NCI-H187 (cell line): Measurements from ENCODE around the gene BICDL2.
A peak's percentile ranks its signal among the peaks of the same experiment; 100 is the strongest.

Experiments used
- DNase-seq, 2 experiments: peaks; one replicate each; lab custom pipeline; 2025; lab: John Stamatoyannopoulos, UW

BICDL2 gene

DNA sequence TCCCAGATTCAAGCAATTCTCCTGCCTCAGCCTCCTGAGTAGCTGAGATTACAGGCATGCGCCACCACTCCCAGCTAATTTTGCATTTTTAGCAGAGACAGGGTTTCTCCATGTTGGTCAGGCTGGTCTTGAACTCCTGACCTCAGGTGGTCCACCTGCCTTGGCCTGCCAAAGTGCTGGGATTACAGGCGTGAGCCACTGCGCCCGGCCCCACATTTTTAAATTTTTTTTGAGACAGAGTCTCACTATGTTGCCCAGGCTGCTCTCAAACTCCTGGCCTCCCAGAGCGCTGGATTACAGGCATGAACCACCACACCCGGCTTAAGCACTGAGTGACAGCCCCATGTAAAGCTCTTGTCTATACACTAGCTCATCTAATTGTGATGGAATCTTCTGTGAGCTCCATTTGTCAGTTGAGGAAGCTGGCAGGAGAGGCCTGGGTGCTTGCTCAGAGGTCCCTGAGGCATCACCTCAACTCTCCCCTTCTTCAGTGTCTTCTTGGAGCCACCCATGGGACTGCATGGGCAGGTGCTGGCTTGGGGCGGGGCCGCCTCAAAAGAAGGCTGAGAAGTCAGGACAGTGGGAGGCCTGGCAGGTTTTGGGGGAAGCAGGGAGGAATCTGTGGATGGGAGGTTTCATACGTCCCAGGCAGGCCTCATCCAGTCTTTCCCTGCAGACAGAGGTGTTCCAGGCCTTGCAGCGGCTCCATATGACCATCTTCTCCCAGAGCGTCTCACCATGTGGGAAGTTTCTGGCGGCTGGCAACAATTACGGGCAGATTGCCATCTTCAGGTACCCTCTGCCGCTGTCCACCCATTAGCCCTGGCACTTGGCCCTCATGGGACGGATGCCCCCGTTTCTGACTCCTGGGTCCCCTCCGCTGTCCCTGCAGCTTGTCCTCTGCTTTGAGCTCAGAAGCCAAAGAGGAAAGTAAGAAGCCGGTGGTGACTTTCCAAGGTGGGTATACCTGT lies 11.4 kb downstream of the BICDL2 start:
- no peak for DNase-seq

DNA sequence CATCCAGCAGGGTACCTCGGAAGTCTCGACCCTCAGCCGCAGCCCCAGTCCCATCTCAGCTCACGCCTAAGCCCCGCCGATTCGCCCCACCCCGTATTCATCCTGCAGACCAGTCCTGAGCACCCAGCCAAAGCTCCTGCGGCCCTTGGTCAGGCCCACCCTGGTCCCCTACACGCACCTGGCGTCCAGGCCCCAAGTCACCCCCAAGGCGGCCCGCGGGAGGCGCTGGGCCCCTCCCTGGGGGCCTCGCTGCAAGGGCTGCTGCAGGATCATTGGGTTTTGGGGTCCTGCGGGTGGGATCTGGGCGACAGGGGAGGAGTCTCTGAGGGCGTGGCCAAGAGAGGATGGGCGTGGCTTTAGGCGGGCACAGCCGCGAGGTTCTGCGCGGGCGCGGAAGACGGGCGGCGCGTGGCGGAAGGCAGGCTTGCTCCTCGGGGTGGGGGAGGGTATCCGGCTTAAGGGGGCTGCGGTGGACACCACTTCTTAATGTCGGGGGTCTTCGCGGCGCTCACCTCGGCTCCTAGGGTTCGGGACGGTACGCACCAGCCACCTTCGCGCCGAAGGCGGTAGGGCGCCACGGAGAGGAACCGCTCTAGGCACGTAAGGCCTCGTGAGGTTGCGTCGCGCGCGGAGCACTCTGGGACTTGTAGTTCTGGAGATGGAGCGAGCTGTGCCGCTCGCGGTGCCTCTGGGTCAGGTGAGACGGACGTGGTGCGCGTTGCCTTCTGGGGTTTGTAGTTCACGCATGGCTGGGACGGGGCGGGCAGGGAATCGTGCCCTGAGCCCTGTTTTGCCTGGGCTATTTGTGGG lies 12.9 kb downstream of the BICDL2 start, which contains the start of the genes HCFC1R1 and THOC6:
Gene HCFC1R1 (minus strand): TSS at position 274 of the 810 bp plus-strand sequence. CDS start 1 bp downstream, at position 273.
Gene THOC6 (plus strand): TSS at position 367 of the 810 bp plus-strand sequence. CDS start 292 bp downstream, at position 659.
- DNase-seq, result peak; percentile 95 to 99

DNA sequence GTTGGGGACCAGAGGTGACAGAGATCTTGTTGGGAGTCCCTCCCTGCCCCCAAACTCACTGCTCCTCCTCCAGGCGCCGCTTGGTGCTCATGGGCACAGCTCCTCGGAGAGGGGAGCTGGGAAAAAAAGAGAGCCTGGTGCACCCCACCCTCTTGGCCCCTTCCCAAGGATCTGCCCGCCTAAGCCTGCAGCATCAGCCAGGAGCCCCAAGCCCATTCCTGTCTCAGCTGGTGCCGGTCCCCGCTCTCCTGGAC lies 13.4 kb downstream of the BICDL2 start:
- DNase-seq, result no peak

- no peak for DNase-seq
These were observed 13.9 kb downstream of the BICDL2 start for GRCh38 chr16:3022684-3023414.

DNA sequence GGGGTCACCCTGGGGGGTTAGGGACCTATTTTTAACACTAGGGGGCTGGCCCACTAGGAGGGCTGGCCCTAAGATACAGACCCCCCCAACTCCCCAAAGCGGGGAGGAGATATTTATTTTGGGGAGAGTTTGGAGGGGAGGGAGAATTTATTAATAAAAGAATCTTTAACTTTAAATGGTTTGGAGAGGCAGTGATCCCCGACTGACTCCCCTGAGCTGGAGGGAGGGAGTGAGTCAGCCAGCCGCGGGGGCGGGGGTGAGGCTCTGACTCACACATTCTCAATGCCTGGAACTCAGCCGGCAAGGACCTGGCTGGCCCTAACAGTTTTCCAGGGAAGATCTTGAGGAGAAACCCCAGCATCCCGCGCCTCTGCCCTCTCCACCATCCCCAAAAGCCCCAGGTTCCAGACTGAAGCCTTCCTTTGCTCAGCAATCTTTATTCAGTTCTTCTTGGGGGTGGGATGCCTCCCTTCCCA lies 14.5 kb downstream of the BICDL2 start:
- DNase-seq, result no peak

DNA sequence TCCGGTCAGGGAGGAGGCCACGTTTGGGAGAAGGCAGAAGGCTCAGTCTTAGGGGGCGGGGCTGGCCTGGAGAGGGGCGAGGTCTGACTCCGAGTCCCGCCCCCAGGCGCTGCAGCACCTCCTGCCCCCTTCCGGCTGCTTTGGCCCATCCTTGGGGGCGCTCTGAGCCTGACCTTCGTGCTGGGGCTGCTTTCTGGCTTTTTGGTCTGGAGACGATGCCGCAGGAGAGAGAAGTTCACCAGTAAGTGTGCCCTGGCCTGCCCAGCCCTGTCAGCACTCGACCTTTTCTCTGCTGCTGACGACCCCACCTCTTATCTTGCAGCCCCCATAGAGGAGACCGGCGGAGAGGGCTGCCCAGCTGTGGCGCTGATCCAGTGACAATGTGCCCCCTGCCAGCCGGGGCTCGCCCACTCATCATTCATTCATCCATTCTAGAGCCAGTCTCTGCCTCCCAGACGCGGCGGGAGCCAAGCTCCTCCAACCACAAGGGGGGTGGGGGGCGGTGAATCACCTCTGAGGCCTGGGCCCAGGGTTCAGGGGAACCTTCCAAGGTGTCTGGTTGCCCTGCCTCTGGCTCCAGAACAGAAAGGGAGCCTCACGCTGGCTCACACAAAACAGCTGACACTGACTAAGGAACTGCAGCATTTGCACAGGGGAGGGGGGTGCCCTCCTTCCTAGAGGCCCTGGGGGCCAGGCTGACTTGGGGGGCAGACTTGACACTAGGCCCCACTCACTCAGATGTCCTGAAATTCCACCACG lies 15.1 kb downstream of the BICDL2 start:
- DNase-seq, result peak in 1 of 2 experiments; percentile 73

DNA sequence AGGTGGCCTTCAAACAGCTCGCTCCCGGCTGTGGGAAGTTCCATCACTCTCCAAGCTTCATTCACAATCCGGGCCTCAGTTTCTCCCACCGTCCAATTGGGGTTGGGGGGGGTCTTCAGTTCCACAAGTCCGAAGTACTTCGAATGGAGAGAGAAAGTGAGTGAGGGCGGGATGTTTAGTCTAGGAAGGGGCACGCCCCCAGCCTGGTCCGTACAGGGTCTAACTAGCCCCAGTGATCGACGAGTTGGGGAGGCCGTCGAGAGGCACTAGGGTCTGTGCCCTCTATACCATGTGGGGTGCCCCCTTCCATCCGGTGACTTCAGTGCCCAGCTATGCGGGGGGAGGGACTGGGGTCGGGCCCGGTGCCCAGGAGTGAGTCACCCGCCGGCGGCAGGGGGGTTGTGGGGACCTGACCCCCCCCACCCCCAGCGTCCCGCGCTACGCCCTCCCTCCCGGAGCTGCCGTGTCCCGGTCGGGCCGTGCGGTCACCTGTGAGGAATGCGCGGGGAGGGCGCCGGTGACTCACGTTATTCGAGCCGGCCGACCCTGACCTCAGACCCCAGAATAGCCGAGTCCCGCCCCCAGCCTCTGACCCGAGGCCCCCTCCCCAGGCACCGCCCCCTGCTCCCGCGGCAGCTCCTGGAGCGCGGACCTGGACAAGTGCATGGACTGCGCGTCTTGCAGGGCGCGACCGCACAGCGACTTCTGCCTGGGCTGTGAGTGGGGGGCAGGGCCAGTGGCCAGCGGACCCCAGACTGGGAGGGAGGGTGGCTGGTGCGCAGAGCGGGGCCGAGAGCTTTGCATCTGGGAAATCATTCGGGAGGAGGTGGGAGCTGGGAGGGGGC lies 15.9 kb downstream of the BICDL2 start:
- no peak for DNase-seq

DNA sequence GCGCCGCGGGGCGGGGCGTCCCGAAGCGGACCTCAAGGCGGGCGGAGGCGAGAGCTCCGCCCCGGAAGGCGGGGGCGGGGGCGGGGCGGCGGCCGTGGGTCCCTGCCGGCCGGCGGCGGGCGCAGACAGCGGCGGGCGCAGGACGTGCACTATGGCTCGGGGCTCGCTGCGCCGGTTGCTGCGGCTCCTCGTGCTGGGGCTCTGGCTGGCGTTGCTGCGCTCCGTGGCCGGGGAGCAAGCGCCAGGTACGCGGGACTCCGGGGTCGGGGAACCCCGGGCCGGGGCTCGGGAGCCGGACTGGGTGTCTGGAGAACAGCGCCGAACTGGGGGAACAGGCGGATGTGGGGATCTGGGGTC lies 16.5 kb downstream of the BICDL2 start, which contains the start of gene TNFRSF12A:
Gene TNFRSF12A (plus strand): TSS at position 122 of the 357 bp plus-strand sequence. CDS start 30 bp downstream, at position 152.
- DNase-seq, result peak; percentile 72 to 79

GRCh38 chr16:3019594-3020246 lies 17.0 kb downstream of the BICDL2 start:
- DNase-seq, result no peak

GRCh38 chr16:3017794-3018506 lies 18.8 kb downstream of the BICDL2 start, which contains the start of gene CLDN6:
TSS of gene CLDN6 (minus strand) at chr16:3018183. CDS start at chr16:3016021, 2,162 bp downstream.
- no peak for DNase-seq

- DNase-seq, result no peak
These were observed 19.4 kb downstream of the BICDL2 start for GRCh38 chr16:3017344-3017743.

- no peak for DNase-seq
These were observed 20.8 kb downstream of the BICDL2 start for GRCh38 chr16:3015865-3016521.

- no peak for DNase-seq
These were observed 21.8 kb downstream of the BICDL2 start for GRCh38 chr16:3014971-3015370.

- DNase-seq, result no peak
These were observed 22.6 kb downstream of the BICDL2 start for GRCh38 chr16:3013998-3014690.

GRCh38 chr16:3013491-3013951 lies 23.2 kb downstream of the BICDL2 start:
- DNase-seq, result no peak

- peak; percentile 77 to 94 for DNase-seq
These were observed 23.8 kb downstream of the BICDL2 start, which contains the start of gene CLDN9 for GRCh38 chr16:3012828-3013420. TSS of gene CLDN9 (plus strand) at chr16:3012923. CDS start at chr16:3013363, 440 bp downstream.

DNA sequence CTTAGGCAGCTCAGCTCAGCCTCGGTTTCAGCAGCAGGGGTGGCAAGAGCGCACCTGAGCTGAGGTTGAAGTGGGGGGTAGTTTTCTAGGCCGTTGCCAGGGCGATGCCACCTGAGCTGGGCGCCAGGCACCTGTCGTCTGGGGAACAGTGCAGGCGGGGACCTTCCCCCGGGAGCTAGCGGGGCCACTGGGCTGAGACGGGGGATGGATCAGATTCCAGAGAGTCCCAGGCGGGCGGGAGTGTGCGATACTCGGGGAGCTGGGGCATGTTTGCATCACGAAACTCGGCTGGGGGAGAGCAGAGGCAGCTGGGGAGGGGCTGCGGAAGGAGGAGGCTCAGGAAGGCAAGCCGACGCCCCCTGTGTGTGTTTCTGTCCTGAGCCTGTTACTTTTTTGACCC lies 24.5 kb downstream of the BICDL2 start:
- DNase-seq, result peak; percentile 78 to 95
